HL-60/S4 (cell line): ENCODE results near the gene HK1.

Experiments used
- in situ Hi-C: fragments of 300-500 bp; cut with MboI; formaldehyde crosslinking; loops from 2 replicates; pipeline ENCODE4 v1.14.3; 2022; ENCODE audit warnings: low sequenced_read_pairs

The HK1 gene

GRCh38 chr10:69394020-69394419, 115.7 kb downstream of the HK1 start:
- in situ Hi-C loops = loop anchor here (10.0 kb wide), 1 partner anchor 389 kb away; no protein-coding TSS in a partner anchor

DNA sequence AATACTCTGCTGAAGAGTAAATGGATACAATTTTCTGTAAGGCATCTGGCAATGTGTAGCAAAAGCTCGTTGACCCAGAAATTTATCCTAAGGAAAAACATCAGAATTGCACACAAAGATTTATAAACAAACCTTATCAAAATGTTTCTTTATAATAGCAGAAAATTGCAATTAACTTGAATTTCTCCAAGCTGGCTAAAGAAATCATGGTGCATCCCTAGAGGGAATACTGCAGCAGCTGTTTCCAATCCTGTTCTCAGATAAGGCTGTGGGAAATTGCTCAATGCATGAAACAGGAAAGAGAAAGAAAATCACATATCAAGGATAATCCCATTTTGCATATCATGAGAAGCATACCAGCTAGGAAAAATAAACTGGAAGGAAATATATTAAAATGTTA, 119.7 kb downstream of the HK1 start:
- in situ Hi-C loops = loop anchor here (10.0 kb wide), 1 partner anchor 393 kb away; no protein-coding TSS in a partner anchor

DNA sequence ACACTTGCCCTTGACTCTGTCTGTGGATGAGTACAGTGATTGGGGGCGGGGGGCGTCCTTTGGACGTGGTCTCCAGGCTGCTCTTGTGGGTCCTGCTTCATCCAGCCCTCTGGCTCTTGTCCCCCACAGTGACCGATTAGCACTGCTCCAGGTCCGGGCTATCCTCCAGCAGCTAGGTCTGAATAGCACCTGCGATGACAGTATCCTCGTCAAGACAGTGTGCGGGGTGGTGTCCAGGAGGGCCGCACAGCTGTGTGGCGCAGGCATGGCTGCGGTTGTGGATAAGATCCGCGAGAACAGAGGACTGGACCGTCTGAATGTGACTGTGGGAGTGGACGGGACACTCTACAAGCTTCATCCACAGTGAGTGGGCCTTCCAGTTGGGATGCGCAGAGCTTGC, 120.2 kb downstream of the HK1 start:
- in situ Hi-C loops = loop anchor here (10.0 kb wide), 1 partner anchor 394 kb away; no protein-coding TSS in a partner anchor

- in situ Hi-C loops = no loop called here
Observed at GRCh38 chr10:69400936-69401335, 122.6 kb downstream of the HK1 start.

GRCh38 chr10:69401416-69401815, 123.1 kb downstream of the HK1 start:
- in situ Hi-C loops = no loop called here

- in situ Hi-C loops = no loop called here
Observed at GRCh38 chr10:69402386-69402785, 124.1 kb downstream of the HK1 start.

- in situ Hi-C loops = no loop called here
Observed at GRCh38 chr10:69403066-69403465, 124.8 kb downstream of the HK1 start.

DNA sequence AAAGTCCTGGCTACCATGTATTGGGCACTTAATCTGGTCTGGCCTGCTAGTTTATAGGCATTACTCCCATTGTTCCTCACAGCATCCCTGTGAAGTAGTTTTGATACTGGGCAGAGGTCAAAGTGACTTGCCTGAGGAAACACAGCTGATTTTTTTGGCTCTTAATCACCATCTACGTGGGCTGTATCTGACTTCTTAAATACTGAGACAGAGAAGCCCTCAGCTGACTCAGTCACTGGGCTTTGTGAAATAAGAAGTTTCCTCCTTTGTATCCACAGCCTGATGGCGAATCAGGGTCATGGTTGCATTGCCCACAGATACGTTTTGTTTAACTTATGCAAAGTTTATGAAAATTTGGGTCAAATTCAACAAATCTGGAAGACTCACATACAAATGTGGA, 125.2 kb downstream of the HK1 start:
- in situ Hi-C loops = no loop called here

GRCh38 chr10:69404786-69405185, 126.5 kb downstream of the HK1 start:
- in situ Hi-C loops = no loop called here

- in situ Hi-C loops = no loop called here
Observed at GRCh38 chr10:69405221-69405620, 126.9 kb downstream of the HK1 start.

GRCh38 chr10:69406302-69406811, 128.1 kb downstream of the HK1 start:
- in situ Hi-C loops = no loop called here

DNA sequence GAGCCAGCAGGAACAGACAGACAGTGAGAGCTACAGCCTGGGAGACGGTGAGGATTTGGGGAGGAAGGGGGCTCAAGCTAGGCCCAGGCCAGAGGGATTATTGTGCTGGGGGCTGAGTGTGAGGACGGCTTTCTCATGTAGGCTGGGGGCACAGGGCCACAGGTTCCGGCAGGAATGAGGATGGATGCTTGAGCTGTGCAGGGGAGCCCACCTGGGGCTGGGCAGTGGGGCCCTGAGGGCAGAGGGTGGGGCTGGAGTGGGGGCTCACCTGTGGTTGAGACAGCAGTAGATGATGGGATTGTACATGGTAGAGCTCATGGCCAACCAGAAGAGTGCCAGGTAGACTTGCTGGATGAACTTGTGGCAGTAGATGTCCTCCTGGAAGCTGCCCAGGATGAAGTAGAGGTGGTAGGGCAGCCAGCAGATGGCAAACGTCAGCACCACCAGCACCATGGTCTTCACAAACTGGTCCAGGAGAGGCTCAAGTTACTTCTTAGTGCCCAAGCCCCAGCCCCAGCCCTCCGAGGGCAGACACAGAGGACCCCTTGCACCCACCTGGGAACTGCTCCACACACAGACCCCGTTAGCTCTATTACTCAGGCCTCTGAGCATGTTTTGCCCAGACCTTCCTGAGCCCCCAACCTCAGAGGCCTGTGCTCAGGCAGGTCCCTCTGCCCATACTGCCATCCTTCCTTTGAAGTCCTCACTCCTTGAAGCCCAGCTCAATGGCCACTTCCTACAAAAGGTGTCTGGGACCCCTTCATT, 128.7 kb downstream of the HK1 start:
- in situ Hi-C loops = no loop called here

DNA sequence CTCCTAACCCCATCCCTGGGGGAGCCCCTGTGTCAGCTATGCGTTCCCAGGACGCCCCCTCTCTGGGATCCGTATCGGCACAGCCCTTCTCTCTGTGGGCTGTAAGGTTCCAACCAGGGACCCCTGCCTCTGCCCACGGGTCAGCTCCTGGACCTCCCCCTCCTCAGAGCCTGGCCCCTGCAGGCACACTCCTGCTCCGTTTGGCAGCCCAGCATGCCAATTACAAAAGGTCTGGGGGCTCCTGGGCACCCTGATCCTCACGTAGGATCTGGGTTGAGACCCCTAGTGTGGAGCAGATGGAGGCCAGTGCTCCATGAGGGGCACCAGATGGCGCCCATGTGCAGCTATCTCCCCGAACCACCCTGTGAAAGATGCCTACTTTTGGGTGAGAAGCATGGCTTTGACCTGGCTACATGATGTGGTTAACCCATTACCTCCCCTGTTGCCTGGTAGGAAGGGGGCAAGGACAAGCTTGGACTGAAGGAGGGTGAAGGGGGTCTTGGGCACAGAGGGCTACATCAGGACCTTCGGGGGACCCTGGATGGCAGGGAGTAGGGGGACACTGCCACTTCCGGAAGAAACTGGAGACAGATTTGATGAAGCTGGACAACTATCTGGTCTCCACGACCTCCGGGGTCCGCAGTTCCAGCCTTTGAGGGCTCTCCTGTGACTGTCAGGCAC, 129.5 kb downstream of the HK1 start:
- in situ Hi-C loops = no loop called here

DNA sequence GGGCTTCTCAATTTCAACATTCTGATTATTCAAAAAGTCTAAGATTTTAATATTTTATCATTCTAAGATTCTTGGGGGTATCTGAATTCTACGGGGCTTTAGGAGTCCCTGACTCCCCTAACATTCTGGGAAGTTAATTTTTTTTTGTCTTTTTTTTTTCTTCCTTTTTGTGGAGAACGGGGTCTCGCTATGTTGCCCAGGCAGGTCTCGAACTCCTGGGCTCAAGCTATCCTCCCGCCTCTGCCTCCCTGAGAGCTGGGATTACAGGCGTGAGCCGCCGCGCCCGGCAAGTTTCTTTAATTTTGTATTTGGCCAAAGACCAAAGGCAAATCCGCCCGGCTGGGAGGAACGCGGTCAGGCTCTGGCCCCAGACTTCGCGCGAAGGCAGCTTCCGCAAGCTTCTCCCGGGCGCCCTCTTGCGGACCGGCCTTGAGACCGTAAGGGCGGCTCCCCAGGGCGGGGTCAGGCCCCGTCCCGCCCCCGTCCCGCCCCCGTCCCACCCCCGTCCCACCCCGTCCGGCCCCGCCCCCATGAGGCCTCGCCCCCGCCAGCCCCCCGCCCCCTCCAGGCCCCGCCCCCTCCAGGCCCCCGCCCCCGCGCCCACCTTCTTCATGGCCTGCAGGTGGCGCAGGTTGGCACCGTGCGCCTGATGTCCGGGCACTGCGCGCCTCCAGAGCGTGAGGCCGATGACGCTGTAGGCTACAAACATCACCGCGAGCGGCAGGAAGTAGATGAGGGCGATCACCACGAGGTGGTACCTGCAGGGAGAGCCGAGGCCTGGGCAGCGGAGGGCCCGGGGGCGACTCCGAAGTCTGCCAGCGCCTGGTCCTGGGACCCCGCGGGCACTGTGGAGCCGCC, 130.3 kb downstream of the HK1 start:
- in situ Hi-C loops = no loop called here

- in situ Hi-C loops = no loop called here
Observed at GRCh38 chr10:69409176-69409495, 130.8 kb downstream of the HK1 start.

DNA sequence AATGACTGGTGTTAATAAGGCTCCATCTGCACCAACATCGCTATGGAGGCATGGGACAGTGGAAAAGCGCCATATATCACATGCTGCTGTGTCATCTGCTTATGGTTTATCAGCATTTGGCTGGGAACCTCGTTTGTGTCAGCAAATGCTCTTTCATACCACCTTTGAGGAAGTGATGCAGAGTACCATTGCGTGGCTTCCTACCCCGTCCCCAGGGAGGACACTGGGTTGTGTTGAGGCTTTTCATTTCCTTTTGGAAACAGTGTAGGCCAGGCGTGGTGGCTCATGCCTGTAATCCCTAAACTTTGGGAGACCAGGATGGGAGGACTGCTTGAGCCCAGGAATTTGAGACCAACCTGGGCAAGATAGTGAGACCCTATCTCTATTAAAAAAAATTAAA, 131.7 kb downstream of the HK1 start:
- in situ Hi-C loops = loop anchor here (10.0 kb wide), 1 partner anchor 415 kb away; no protein-coding TSS in a partner anchor

- in situ Hi-C loops = loop anchor here (10.0 kb wide), 1 partner anchor 416 kb away; no protein-coding TSS in a partner anchor
Observed at GRCh38 chr10:69410487-69410886, 132.2 kb downstream of the HK1 start.

GRCh38 chr10:69411476-69411875, 133.2 kb downstream of the HK1 start:
- in situ Hi-C loops = loop anchor here (10.0 kb wide), 1 partner anchor 417 kb away; no protein-coding TSS in a partner anchor

DNA sequence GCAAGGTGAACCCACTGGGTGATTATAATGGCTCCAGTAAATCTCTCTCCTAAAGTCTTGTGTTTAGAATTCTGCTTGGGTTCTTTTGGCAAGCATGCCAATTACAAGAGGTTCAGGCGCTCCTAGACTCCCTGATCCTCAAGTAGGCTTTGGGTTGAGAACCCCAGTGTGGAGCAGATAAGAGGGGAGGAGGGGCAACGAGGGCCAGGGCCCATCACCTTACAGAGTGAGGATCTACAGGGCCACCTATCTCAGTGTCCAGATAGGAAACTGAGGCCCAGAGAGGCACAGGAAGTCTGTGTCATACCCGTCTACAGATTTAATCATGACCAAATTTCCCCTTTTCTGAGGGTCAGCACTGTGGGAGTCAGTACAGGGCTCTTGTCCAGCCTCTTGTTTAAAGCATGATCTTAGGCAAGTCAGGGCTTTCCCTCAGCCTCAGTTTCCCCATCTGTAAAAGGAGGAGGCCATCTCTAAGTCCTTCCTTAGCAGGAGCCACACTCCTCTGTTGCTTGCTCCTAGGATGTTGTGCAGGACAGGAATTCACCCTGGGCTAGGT, 134.0 kb downstream of the HK1 start:
- in situ Hi-C loops = loop anchor here (10.0 kb wide), 1 partner anchor 418 kb away; no protein-coding TSS in a partner anchor

GRCh38 chr10:69413221-69413865, 135.0 kb downstream of the HK1 start:
- in situ Hi-C loops = loop anchor here (10.0 kb wide), 1 partner anchor 419 kb away; no protein-coding TSS in a partner anchor
